ENCODE measurements around the gene HCCS.
"Not testable (repeated sequence)": the region's sequence is repeated elsewhere in the genome, so short reads cannot be mapped to it uniquely, and the experiment has no call there.

Gene HCCS

DNA sequence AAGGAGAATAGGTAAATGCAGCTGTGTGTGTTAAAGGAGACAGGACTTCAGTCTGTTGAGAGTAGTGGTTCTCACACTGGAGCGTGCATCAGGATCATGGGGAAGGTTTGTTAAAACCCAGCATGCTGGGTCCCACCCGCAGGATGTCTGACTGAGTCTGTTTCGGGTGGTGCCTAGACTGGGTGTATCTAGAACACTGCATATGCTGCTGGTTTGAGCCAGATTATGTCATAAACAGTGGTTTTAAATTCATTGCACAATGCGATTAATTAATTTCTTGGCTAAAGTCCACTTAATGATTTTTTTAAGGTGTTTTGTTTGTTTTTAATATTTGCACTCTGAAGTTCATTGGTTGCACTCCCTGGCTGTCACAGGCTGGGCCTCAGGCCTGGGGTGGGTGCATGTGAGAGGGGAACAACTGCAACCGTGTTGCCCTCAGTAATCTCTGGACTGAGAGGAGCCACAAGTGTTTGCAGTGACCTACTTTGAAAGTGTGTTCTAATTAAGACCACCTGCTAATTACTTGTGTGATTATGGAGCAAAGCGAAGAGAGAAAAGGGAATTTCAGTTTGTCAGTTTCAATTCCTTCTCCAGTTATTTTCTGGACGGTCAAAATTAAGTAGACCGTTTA, 8.3 kb downstream of the HCCS start:
- in situ Hi-C loops (cut with MboI; ENCODE audit: low sequenced_read_pairs), result no loop called here

DNA sequence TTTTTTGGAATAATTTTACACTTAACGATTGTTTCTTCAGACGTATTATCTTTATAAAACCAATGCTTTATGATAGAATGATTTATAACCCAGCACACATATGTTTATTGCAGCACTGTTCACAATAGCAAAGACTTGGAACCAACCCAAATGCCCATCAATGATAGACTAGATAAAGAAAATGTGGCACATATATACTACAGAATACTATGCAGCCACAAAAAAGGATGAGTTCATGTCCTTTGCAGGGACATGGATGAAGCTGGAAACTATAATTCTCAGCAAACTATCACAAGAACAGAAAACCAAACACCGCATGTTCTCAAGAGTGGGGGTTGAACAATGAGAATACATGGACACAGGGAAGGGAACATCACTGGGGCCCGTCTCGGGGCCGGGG, 12.0 kb downstream of the HCCS start:
- in situ Hi-C loops (cut with MboI; ENCODE audit: low sequenced_read_pairs), result not testable (repeated sequence)

DNA sequence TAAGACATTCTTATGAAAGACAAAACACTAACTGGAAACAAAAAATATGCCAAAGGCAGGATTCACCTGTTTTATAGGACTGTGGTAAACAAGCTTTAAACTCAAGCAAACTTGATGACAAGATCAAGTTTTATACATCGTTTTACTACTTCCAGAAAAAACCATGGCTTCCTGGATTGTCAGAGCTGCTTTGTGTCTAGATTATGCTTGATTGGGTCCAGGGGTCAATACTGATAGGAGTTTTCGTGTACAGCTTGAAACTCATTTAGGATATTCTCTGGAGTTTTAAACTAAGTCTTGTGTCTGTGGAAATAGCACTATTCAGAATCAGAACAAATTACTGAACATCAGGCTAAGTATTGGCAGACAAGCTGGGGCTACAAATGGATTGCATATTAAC, 13.0 kb downstream of the HCCS start:
- in situ Hi-C loops (cut with MboI; ENCODE audit: low sequenced_read_pairs), result no loop called here

GRCh38 chrX:11125060-11125459, 13.9 kb downstream of the HCCS start:
- in situ Hi-C loops (cut with MboI; ENCODE audit: low sequenced_read_pairs), result loop anchor here (25.0 kb wide), 1 partner anchor 938 kb away; no protein-coding TSS in a partner anchor

GRCh38 chrX:11129534-11130105, 18.5 kb downstream of the HCCS start:
- in situ Hi-C loops (cut with MboI; ENCODE audit: low sequenced_read_pairs), result loop anchor here (25.0 kb wide), 1 partner anchor 942 kb away; no protein-coding TSS in a partner anchor

- in situ Hi-C loops (cut with MboI; ENCODE audit: low sequenced_read_pairs), result loop anchor here (25.0 kb wide), 1 partner anchor 943 kb away; no protein-coding TSS in a partner anchor
These were observed 19.0 kb downstream of the HCCS start for GRCh38 chrX:11130136-11130535.

DNA sequence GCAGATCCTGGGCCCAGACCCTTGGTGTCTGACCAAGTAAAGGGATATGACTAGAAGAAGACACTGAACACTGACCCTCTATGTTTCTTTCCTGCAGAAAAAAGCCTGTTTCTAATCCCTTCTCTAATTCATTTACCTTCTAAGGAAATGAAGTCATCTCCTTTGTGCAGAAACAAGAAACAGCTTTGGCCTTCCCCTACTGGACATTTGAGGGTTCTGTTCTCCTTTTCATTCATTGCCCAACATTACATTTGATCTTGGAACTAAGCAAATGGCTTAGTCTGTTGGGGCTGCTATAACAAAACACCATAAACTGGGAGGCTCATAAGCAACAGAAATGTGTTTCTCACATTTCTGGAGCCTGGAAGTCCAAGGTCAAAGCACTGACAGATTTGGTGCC, 20.0 kb downstream of the HCCS start:
- in situ Hi-C loops (cut with MboI; ENCODE audit: low sequenced_read_pairs), result loop anchor here (25.0 kb wide), 1 partner anchor 944 kb away; no protein-coding TSS in a partner anchor

DNA sequence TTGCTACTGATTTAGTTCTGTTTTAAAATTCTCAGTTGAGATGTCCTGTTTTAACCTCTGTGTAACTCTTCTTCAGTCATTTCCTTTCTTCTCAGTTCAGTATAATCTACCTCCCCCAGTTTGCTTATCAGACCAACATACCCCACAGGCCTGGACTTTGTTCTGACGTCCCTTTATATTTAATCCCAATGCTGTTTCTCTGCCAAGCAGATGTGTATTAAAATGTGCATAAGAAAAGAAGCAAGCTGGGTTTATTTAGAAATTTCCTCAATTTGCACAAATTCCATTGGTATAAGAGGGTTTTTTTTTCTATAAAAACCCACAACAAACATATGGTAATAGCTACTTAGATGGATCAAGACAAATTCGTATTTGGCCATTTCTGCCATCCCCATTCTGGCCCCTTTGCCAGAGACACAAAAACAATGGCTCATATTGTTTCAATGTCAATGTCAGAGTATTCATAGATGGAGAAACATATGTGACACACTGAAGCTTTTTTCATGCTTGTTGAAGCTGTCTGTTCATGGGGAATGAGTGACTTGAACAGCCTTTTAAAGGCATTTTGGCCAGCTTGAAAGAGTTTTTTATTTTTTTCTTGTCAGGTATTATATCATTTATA, 24.5 kb downstream of the HCCS start:
- in situ Hi-C loops (cut with MboI; ENCODE audit: low sequenced_read_pairs), result loop anchor here (25.0 kb wide), 1 partner anchor 948 kb away; no protein-coding TSS in a partner anchor

GRCh38 chrX:11137543-11138139, 26.5 kb downstream of the HCCS start:
- in situ Hi-C loops (cut with MboI; ENCODE audit: low sequenced_read_pairs), result loop anchor here (25.0 kb wide), 1 partner anchor 950 kb away; no protein-coding TSS in a partner anchor

GRCh38 chrX:11138498-11139390, 27.6 kb downstream of the HCCS start:
- in situ Hi-C loops (cut with MboI; ENCODE audit: low sequenced_read_pairs), result loop anchor here (25.0 kb wide), 1 partner anchor 951 kb away; no protein-coding TSS in a partner anchor

GRCh38 chrX:11143931-11144678, 33.0 kb downstream of the HCCS start:
- in situ Hi-C loops (cut with MboI; ENCODE audit: low sequenced_read_pairs), result loop anchor here (25.0 kb wide), 1 partner anchor 957 kb away; no protein-coding TSS in a partner anchor

DNA sequence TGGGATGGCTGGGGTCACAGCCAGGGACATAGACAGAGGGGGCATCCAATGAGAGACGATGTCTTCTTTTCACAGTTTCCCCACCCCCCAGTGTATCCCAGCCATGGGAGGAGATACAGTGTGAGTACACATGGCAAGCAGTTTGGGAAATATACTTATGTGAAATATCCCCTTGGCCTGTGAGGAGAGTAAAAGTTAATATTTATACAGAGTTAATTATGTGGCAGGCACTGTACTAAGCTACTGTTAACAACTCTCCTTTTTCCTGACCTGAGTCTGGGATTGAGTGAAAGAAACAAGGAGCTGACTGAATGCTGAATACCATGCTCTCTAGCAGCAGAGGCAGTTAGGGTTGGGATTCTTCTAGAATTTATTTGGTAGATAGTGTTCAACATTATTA, 35.3 kb downstream of the HCCS start:
- in situ Hi-C loops (cut with MboI; ENCODE audit: low sequenced_read_pairs), result loop anchor here (25.0 kb wide), 1 partner anchor 959 kb away; no protein-coding TSS in a partner anchor

GRCh38 chrX:11148401-11148800, 37.3 kb downstream of the HCCS start:
- in situ Hi-C loops (cut with MboI; ENCODE audit: low sequenced_read_pairs), result loop anchor here (25.0 kb wide), 1 partner anchor 961 kb away; no protein-coding TSS in a partner anchor

DNA sequence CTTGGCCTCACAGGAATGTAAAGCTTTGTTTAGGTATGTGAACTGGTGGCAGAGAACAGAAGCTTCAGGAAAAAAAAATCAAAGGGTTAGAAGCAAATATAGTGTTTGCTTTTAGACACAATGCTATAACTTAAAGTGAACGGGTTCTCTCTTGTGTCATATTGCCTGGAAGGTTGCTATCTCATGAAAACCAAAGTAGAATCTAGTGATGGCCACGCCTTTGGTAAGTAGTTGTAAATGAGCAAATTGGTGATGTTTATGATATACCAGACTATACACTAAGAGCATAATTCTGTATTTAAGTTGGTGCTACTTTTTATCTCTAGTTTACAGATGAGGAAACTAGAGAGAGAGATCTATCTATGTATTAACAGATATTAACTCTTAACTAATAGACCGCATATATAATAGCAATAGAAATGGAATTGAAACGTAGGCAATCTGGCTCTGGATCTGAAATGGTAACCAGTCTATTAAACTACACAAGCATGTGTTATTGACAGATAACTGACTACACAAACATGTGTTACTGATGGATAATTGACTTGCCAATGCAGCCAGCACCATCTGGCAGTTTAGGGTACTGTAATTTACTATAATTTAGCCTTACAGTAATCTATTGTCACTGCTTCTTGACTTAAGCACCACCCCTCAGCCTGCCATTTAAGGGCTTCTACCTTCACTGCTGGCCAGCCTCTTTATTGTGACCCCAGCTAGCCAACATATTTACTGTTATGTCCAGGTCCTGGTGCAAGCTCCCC, 40.8 kb downstream of the HCCS start:
- in situ Hi-C loops (cut with MboI; ENCODE audit: low sequenced_read_pairs), result no loop called here

GRCh38 chrX:11159149-11159548, 48.0 kb downstream of the HCCS start:
- in situ Hi-C loops (cut with MboI; ENCODE audit: low sequenced_read_pairs), result no loop called here

- in situ Hi-C loops (cut with MboI; ENCODE audit: low sequenced_read_pairs), result no loop called here
These were observed 53.3 kb downstream of the HCCS start for GRCh38 chrX:11164433-11164832.

DNA sequence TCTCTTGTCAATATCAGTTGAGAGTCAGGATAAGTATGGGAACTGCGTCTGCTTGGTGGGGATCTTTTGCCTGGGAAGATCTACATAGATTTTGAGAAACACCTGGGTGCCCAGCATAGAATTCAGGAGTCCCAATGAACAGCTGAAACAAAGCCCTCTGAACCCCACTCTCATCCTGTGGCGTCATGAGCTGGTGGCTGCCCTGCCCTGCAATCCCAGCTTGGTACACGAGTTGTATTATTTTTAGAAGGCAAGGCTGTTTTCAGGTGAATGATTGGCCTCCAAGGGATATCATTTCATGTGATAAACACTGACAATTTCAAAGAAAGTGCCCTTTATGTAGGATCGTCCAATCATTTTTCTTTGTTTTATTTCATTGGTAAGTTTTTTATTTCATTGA, 60.8 kb downstream of the HCCS start:
- in situ Hi-C loops (cut with MboI; ENCODE audit: low sequenced_read_pairs), result no loop called here

DNA sequence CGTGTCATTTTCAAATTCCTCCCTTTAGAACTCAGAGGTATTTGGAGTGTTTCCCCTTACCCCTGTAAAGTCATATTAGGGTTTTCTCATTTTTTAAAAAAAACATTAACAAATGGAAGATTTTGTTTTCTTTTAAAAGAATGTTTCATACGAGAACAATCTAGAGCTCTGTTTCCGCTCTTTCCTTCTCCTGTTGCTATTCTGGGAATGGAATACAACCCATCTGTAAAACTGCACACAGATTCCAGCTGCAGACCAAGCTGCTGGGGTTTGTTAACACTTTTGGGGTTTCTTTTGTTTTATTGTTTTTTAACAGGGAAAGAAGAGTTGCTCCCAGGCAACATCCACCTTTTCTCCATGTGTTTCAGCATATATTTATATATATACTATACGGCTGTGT, 61.3 kb downstream of the HCCS start:
- in situ Hi-C loops (cut with MboI; ENCODE audit: low sequenced_read_pairs), result no loop called here

All from HL-60/S4 treated with retinoic acid at 250 ng/mL for 4 days and 3 days (cell line).